Keratinocyte (primary cell): ENCODE measurements around the gene TMEM109. TPM values are rescaled to one million over a fixed set of nuclear protein-coding genes. Genes with fewer than 3 reads are reported as not detected.

ENCODE experiments used
- DNase-seq: peaks from one replicate; pipeline ENCODE4 v3.0.0-alpha.2; 2011; ENCODE audit warnings: low read depth, missing footprints, low spot score
- FAIRE-seq: peaks from 2 replicates; lab custom pipeline; 2011; peaks lifted over from hg19 to GRCh38; lab: Jason Lieb, UNC
- H2AFZ ChIP-seq: 2 replicates; pipeline ENCODE4 v1.6.0; 2012; ENCODE audit warnings: low read length, control low read depth, inconsistent platforms; ENCODE audit not compliant: control insufficient read depth
- H3K27ac ChIP-seq: 2 replicates; pipeline ENCODE4 v1.5.1; 2011; ENCODE audit warnings: low read length; ENCODE audit not compliant: control insufficient read depth, insufficient read depth
- H3K27me3 ChIP-seq: 3 replicates; pipeline ENCODE4 v1.6.0; 2011; ENCODE audit warnings: low read length; ENCODE audit not compliant: control insufficient read depth, insufficient read depth; ENCODE audit errors: extremely low read depth
- H3K36me3 ChIP-seq, 2 experiments: 2 replicates in 1 of 2; 3 replicates in 1 of 2; pipeline ENCODE4 v1.5.1; 2011; ENCODE audit warnings: low read length in 2 of 2, mild to moderate bottlenecking in 1 of 2; ENCODE audit not compliant: control insufficient read depth in 2 of 2, insufficient read depth in 2 of 2; ENCODE audit errors: extremely low read depth in 1 of 2
- H3K4me1 ChIP-seq: 3 replicates; pipeline ENCODE4 v1.5.1; 2011; ENCODE audit warnings: low read length; ENCODE audit not compliant: control insufficient read depth, insufficient read depth; ENCODE audit errors: extremely low read depth
- H3K4me2 ChIP-seq: 3 replicates; pipeline ENCODE4 v1.6.0; 2011; ENCODE audit warnings: low read depth, low read length; ENCODE audit not compliant: control insufficient read depth, insufficient read depth; ENCODE audit errors: extremely low read depth
- H3K4me3 ChIP-seq, 3 experiments: fragments of 200-600 bp in 1 of 3; sonication (generic) in 1 of 3; 2 replicates in 2 of 3; 3 replicates in 1 of 3; pipeline ENCODE4 v1.5.1; 2011 to 2016; ENCODE audit warnings: low read length in 3 of 3, mild to moderate bottlenecking in 3 of 3, control low read depth in 2 of 3, inconsistent platforms in 1 of 3, low read depth in 1 of 3, mixed read lengths in 1 of 3, mixed run types in 1 of 3, moderate library complexity in 1 of 3; ENCODE audit not compliant: control insufficient read depth in 2 of 3, insufficient read depth in 2 of 3; ENCODE audit errors: extremely low read depth in 1 of 3
- H3K79me2 ChIP-seq: 2 replicates; pipeline ENCODE4 v1.6.0; 2012; ENCODE audit warnings: low read length; ENCODE audit not compliant: control insufficient read depth, insufficient read depth
- H3K9ac ChIP-seq: 3 replicates; pipeline ENCODE4 v1.6.0; 2011; ENCODE audit warnings: low read length; ENCODE audit not compliant: control insufficient read depth, insufficient read depth; ENCODE audit errors: extremely low read depth
- H3K9me1 ChIP-seq: 3 replicates; pipeline ENCODE4 v1.6.0; 2011; ENCODE audit warnings: low read length; ENCODE audit not compliant: control insufficient read depth, insufficient read depth; ENCODE audit errors: extremely low read depth
- H3K9me3 ChIP-seq: 2 replicates; pipeline ENCODE4 v1.5.1; 2012; ENCODE audit warnings: low read depth, low read length; ENCODE audit not compliant: control insufficient read depth
- H4K20me1 ChIP-seq: 3 replicates; pipeline ENCODE4 v1.6.0; 2011; ENCODE audit warnings: low read length; ENCODE audit not compliant: control insufficient read depth, insufficient read depth; ENCODE audit errors: extremely low read depth
- CTCF ChIP-seq, 3 experiments: IDR thresholded peaks in 1 of 3; conservative IDR thresholded peaks in 1 of 3; optimal IDR thresholded peaks in 1 of 3; 2 replicates in 2 of 3; 3 replicates in 1 of 3; pipeline versions ENCODE3 to v1.5.1; 2011; ENCODE audit warnings: low read length in 3 of 3, mild to moderate bottlenecking in 3 of 3, moderate library complexity in 2 of 3, control low read depth in 1 of 3, inconsistent platforms in 1 of 3; ENCODE audit not compliant: insufficient read depth in 2 of 3; ENCODE audit errors: extremely low read depth in 1 of 3
- EZH2 ChIP-seq: IDR thresholded peaks from one replicate; pipeline ENCODE4 v1.6.1; 2012; ENCODE audit warnings: inconsistent platforms, mild to moderate bottlenecking, low read length, moderate library complexity
- dilution Hi-C: fragments of 300-500 bp; cut with MboI; formaldehyde crosslinking; loops from one replicate; pipeline ENCODE4 v1.7.0; 2020; ENCODE audit warnings: low sequenced_read_pairs; ENCODE audit not compliant: extremely low pct_ligation_motif_present
- polyA plus RNA-seq, 5 experiments: library from polyadenylated mRNA; depleted of rRNA in 3 of 5; stranded (reverse) in 3 of 5; stranded (forward) in 1 of 5; unstranded in 1 of 5; fragments of >200 nt; gene quantifications; 1 replicate in 1 of 5; 2 replicates in 3 of 5; 3 replicates in 1 of 5; pipeline versions ENCODE4 v1.2.1 to v1.2.3, GENCODE V29; 2011 to 2012; ENCODE audit warnings: missing spikeins in 2 of 5, low read depth in 1 of 5, low replicate concordance in 1 of 5

Gene TMEM109
- polyA plus RNA-seq, 1 donor (not counting 4 experiments of a cell fraction or from before 2014, with no cell fraction given), result 25.2 TPM

- Histone ChIP-seq H3K27ac (no peak overlapping the region), H3K9ac (peak overlapping the region; percentile 77), H3K9me3 (no peaks in the 10 kb centered on the region), H3K79me2 (peaks cover 22% of the 10 kb centered on the region), H3K4me1 (peaks cover 34% of the 10 kb centered on the region), H3K27me3 (no peaks in the 10 kb centered on the region), H3K9me1 (peaks cover 2% of the 10 kb centered on the region), H3K4me3 (no peak overlapping the region), H3K36me3 (no peaks in the 10 kb centered on the region), H4K20me1 (no peaks in the 10 kb centered on the region), H3K4me2 (peak overlapping the region; percentile 71), H2AFZ (peak overlapping the region; percentile 83)
- DNase-seq (no peak), FAIRE-seq (no peak)
- dilution Hi-C loops, result no loop called here
- TF ChIP-seq CTCF (optimal IDR thresholded peaks at IDR 0.05 in 1 of 3, IDR thresholded peaks at IDR 0.05 in 1 of 3, conservative IDR thresholded peaks at IDR 0.05 in 1 of 3; ENCODE audit: extremely low read depth in 1 of 3, insufficient read depth in 2 of 3, low read length in 3 of 3) (no peak), EZH2 (no peak)
Measured at GRCh38 chr11:60912851-60913528, 968 bp upstream of the TMEM109 start.

GRCh38 chr11:60914633-60915247 lies 782 bp downstream of the TMEM109 start:
- Histone ChIP-seq H3K27ac (peak overlapping the region; percentile 81), H2AFZ (peak overlapping the region; percentile 83), H3K9ac (peak overlapping the region; percentile 77), H4K20me1 (peaks cover 2% of the 10 kb centered on the region), H3K36me3 (peaks cover 0 to 5% of the 10 kb centered on the region in 2 experiments), H3K27me3 (no peaks in the 10 kb centered on the region), H3K4me2 (peak overlapping the region; percentile 71), H3K9me1 (peaks cover 4% of the 10 kb centered on the region), H3K79me2 (peaks cover 35% of the 10 kb centered on the region), H3K4me3 (peak overlapping the region; percentile 65 to 85 (median 75)), H3K4me1 (peaks cover 52% of the 10 kb centered on the region), H3K9me3 (no peaks in the 10 kb centered on the region)
- dilution Hi-C loops, result no loop called here
- TF ChIP-seq CTCF (optimal IDR thresholded peaks at IDR 0.05 in 1 of 3, IDR thresholded peaks at IDR 0.05 in 1 of 3, conservative IDR thresholded peaks at IDR 0.05 in 1 of 3; ENCODE audit: extremely low read depth in 1 of 3, insufficient read depth in 2 of 3, low read length in 3 of 3), result no peak
- TF ChIP-seq EZH2, result no peak
- FAIRE-seq (no peak), DNase-seq (no peak)
